HepG2 (cell line): ENCODE data around the gene ANKRD13D. TPM values are rescaled to one million over a fixed set of nuclear protein-coding genes. Genes with fewer than 3 reads are reported as not detected.

Experiments
- ADNP ChIP-seq: sonication (generic); formaldehyde crosslinking; IDR thresholded peaks from 2 replicates; pipeline ENCODE4 v1.4.0; 2020; ENCODE audit warnings: missing genetic modification reagents
- AHR ChIP-seq: IDR thresholded peaks from 2 replicates; pipeline ENCODE4 v1.6.1; 2018; ENCODE audit warnings: missing genetic modification reagents, missing compliant biosample characterization
- ARID3A ChIP-seq: IDR thresholded peaks from 2 replicates; pipeline ENCODE4 v1.6.1; 2012; ENCODE audit warnings: low read depth, low read length, improper control_type of control experiment
- DDIT3 ChIP-seq: sonication (generic); formaldehyde crosslinking; IDR thresholded peaks from 2 replicates; pipeline ENCODE4 v1.4.0; 2020; ENCODE audit warnings: mild to moderate bottlenecking, missing genetic modification reagents
- E2F2 ChIP-seq: sonication (generic); formaldehyde crosslinking; IDR thresholded peaks from 2 replicates; pipeline ENCODE4 v1.4.0; 2020; ENCODE audit warnings: missing genetic modification reagents, borderline replicate concordance
- KAT8 ChIP-seq: IDR thresholded peaks from 2 replicates; pipeline ENCODE4 v1.6.1; 2016; ENCODE audit warnings: missing genetic modification reagents, missing compliant biosample characterization
- KDM2A ChIP-seq: sonication (generic); formaldehyde crosslinking; IDR thresholded peaks from 2 replicates; pipeline ENCODE4 v1.4.0; 2020; ENCODE audit warnings: low read depth, missing genetic modification reagents, borderline replicate concordance
- KDM6A ChIP-seq: IDR thresholded peaks from 2 replicates; pipeline ENCODE4 v1.6.1; 2016; ENCODE audit warnings: low read depth
- KLF12 ChIP-seq: sonication (generic); formaldehyde crosslinking; IDR thresholded peaks from 2 replicates; pipeline ENCODE4 v1.4.0; 2020; ENCODE audit warnings: missing genetic modification reagents, borderline replicate concordance
- MYNN ChIP-seq: sonication (generic); formaldehyde crosslinking; IDR thresholded peaks from 2 replicates; pipeline ENCODE4 v1.4.0; 2020; ENCODE audit warnings: mild to moderate bottlenecking, low read depth, missing genetic modification reagents
- PATZ1 ChIP-seq: sonication (generic); formaldehyde crosslinking; IDR thresholded peaks from 2 replicates; pipeline ENCODE4 v1.4.0; 2020; ENCODE audit warnings: missing genetic modification reagents
- POLR2A ChIP-seq, 2 experiments: IDR thresholded peaks; 2 replicates each; pipeline ENCODE4 v1.6.1; 2011; ENCODE audit warnings: low read depth in 2 of 2, low read length in 2 of 2, mild to moderate bottlenecking in 1 of 2, moderate library complexity in 1 of 2; ENCODE audit not compliant: insufficient read depth in 1 of 2
- POLR2AphosphoS2 ChIP-seq: IDR thresholded peaks from 2 replicates; pipeline ENCODE4 v1.6.1; 2011; ENCODE audit warnings: low read depth, low read length, improper control_type of control experiment
- SOX5 ChIP-seq: IDR thresholded peaks from 2 replicates; pipeline ENCODE4 v1.6.1; 2016; ENCODE audit warnings: borderline replicate concordance
- SRSF1 ChIP-seq: fragments of 200-400 bp; formaldehyde crosslinking; optimal IDR thresholded peaks from 2 replicates; pipeline ENCODE3; 2017; ENCODE audit warnings: mild to moderate bottlenecking, low read depth, low read length, moderate library complexity
- U2AF2 ChIP-seq: fragments of 200-400 bp; formaldehyde crosslinking; IDR thresholded peaks from 2 replicates; pipeline ENCODE4 v1.6.1; 2017; ENCODE audit warnings: low read depth, mild to moderate bottlenecking, low read length
- ZBTB14 ChIP-seq: sonication (generic); formaldehyde crosslinking; IDR thresholded peaks from 2 replicates; pipeline ENCODE4 v1.4.0; 2020; ENCODE audit warnings: missing genetic modification reagents
- ZFP91 ChIP-seq: sonication (generic); formaldehyde crosslinking; IDR thresholded peaks from 2 replicates; pipeline ENCODE4 v1.9.0; 2022; ENCODE audit warnings: missing genetic modification reagents, mild to moderate bottlenecking, borderline replicate concordance
- ZNF138 ChIP-seq: sonication (generic); formaldehyde crosslinking; IDR thresholded peaks from 2 replicates; pipeline ENCODE4 v1.5.0; 2020; ENCODE audit warnings: mild to moderate bottlenecking, low read depth, missing genetic modification reagents
- ZNF75D ChIP-seq: sonication (generic); formaldehyde crosslinking; IDR thresholded peaks from 2 replicates; pipeline ENCODE4 v1.8.1; 2023; ENCODE audit warnings: missing genetic modification reagents, mild to moderate bottlenecking, borderline replicate concordance
- ZNF792 ChIP-seq: IDR thresholded peaks from 2 replicates; pipeline ENCODE4 v1.6.1; 2016
- ZSCAN30 ChIP-seq: sonication (generic); formaldehyde crosslinking; IDR thresholded peaks from 2 replicates; pipeline ENCODE4 v1.5.0; 2020; ENCODE audit warnings: mild to moderate bottlenecking, missing genetic modification reagents
- polyA plus RNA-seq, 8 experiments: library from polyadenylated mRNA; depleted of rRNA in 3 of 8; stranded (reverse) in 7 of 8; unstranded in 1 of 8; fragments of >200 nt; fragmentation: Illumina TruSeq in 4 of 8; extraction: Trizol in 4 of 8; gene quantifications; 2 replicates each; pipeline versions ENCODE4 v1.2.1 to v1.2.3, GENCODE V29; 2011 to 2016; ENCODE audit warnings: low read depth in 4 of 8, missing spikeins in 1 of 8, mixed read lengths in 1 of 8; ENCODE audit not compliant: insufficient read depth in 1 of 8
- total RNA-seq, 5 experiments: library from RNA; depleted of rRNA; stranded (reverse); fragments of >200 nt; fragmentation: Illumina TruSeq; extraction: Trizol; gene quantifications; 2 replicates each; pipeline ENCODE4 v1.2.3, GENCODE V29; 2016; ENCODE audit warnings: low read depth in 1 of 5

ANKRD13D gene
- total and polyA plus RNA-seq, 2 of the 13 experiments (the other 11 are each of a cell fraction or from before 2014, with no cell fraction given), result 18.6 to 27.3 TPM

- TF ChIP-seq SRSF1 (peak; percentile 62), ZSCAN30 (no peak), ZBTB14 (CRISPR knock-in tag) (peak; percentile 82), ZFP91 (peak; percentile 88; the same call in 1 of the 2 replicates), MYNN (CRISPR knock-in tag) (peak; percentile 83), KLF12 (peak; percentile 41; the same call in 1 of the 2 replicates), POLR2A (IDR thresholded peaks at IDR 0.05; ENCODE audit: insufficient read depth in 1 of 2, low read depth in 2 of 2, low read length in 2 of 2) (peak in 1 of 2 experiments; percentile 88; a peak in 2 of 4 replicates), ZNF75D (CRISPR knock-in tag) (no peak), ADNP (CRISPR knock-in tag) (no peak), PATZ1 (CRISPR knock-in tag) (peak; percentile 83), POLR2AphosphoS2 (no peak), ZNF138 (CRISPR knock-in tag) (peak; percentile 7), E2F2 (no peak), ZNF792 (0 out of 2 replicates have a peak, but pooled peaks have one; percentile 23), SOX5 (CRISPR knock-in tag) (no peak), KDM6A (no peak), AHR (CRISPR knock-in tag) (no peak; the same call in 1 of the 2 replicates), ARID3A (no peak), DDIT3 (CRISPR knock-in tag) (no peak), KDM2A (CRISPR knock-in tag) (peak; percentile 92), U2AF2 (no peak), KAT8 (peak; percentile 89)
Measured at GRCh38 chr11:67288452-67289225, 464 bp upstream of the ANKRD13D start (continued).
